ENCODE data around the gene MRPL58. TPM values are rescaled to one million over a fixed set of nuclear protein-coding genes. Genes with fewer than 3 reads are reported as not detected.
"Not testable (repeated sequence)": the region's sequence is repeated elsewhere in the genome, so short reads cannot be mapped to it uniquely, and the experiment has no call there.

Gene MRPL58
- total RNA-seq, 1 donor from 2014 or later: 22.2 TPM

GRCh38 chr17:74968361-74968780 is 44.1 kb upstream of the MRPL58 start:
- Mint-ChIP-seq H3K4me1 (ENCODE audit: low read depth, unreplicated experiment) (no peaks in the 10 kb centered on the region), H3K4me3 (ENCODE audit: unreplicated experiment) (no peak overlapping the region), H3K36me3 (ENCODE audit: unreplicated experiment) (no peaks in the 10 kb centered on the region), H3K9me3 (ENCODE audit: unreplicated experiment) (peaks cover 8% of the 10 kb centered on the region), H3K27me3 (ENCODE audit: unreplicated experiment) (peaks cover 10% of the 10 kb centered on the region), H3K27ac (ENCODE audit: unreplicated experiment) (no peak overlapping the region)
- TF ChIP-seq CTCF (IDR thresholded peaks at IDR 0.05; ENCODE audit: partially characterized antibody, unreplicated experiment): no peak
- DNase-seq: no peak

- H3K9me3 Mint-ChIP-seq (ENCODE audit: unreplicated experiment); H3K4me3 Mint-ChIP-seq (ENCODE audit: unreplicated experiment); H3K27ac Mint-ChIP-seq (ENCODE audit: unreplicated experiment); DNase-seq; H3K36me3 Mint-ChIP-seq (ENCODE audit: unreplicated experiment); H3K4me1 Mint-ChIP-seq (ENCODE audit: low read depth, unreplicated experiment): not testable (repeated sequence)
- H3K27me3 Mint-ChIP-seq (ENCODE audit: unreplicated experiment): peaks cover 10% of the 10 kb centered on the region
Observed at GRCh38 chr17:74969501-74969900, 43.0 kb upstream of the MRPL58 start.

GRCh38 chr17:74970395-74970794 is 42.1 kb upstream of the MRPL58 start:
- no peak for DNase-seq
- Mint-ChIP-seq H3K27me3 (ENCODE audit: unreplicated experiment) (peaks cover 9% of the 10 kb centered on the region), H3K36me3 (ENCODE audit: unreplicated experiment) (no peaks in the 10 kb centered on the region), H3K4me3 (ENCODE audit: unreplicated experiment) (peak overlapping the region; percentile 86), H3K27ac (ENCODE audit: unreplicated experiment) (no peak overlapping the region), H3K9me3 (ENCODE audit: unreplicated experiment) (peaks cover 4% of the 10 kb centered on the region), H3K4me1 (ENCODE audit: low read depth, unreplicated experiment) (no peaks in the 10 kb centered on the region)
- no peak for TF ChIP-seq CTCF (IDR thresholded peaks at IDR 0.05; ENCODE audit: partially characterized antibody, unreplicated experiment)

- Mint-ChIP-seq H3K27ac (ENCODE audit: unreplicated experiment) (peak overlapping the region; percentile 56), H3K4me1 (ENCODE audit: low read depth, unreplicated experiment) (no peaks in the 10 kb centered on the region), H3K9me3 (ENCODE audit: unreplicated experiment) (peaks cover 4% of the 10 kb centered on the region), H3K27me3 (ENCODE audit: unreplicated experiment) (peaks cover 8% of the 10 kb centered on the region), H3K4me3 (ENCODE audit: unreplicated experiment) (peak overlapping the region; percentile 86), H3K36me3 (ENCODE audit: unreplicated experiment) (no peaks in the 10 kb centered on the region)
- no peak for DNase-seq
- TF ChIP-seq CTCF (IDR thresholded peaks at IDR 0.05; ENCODE audit: partially characterized antibody, unreplicated experiment): no peak
Observed at GRCh38 chr17:74971069-74971841, 41.2 kb upstream of the MRPL58 start.

- TF ChIP-seq CTCF (IDR thresholded peaks at IDR 0.05; ENCODE audit: partially characterized antibody, unreplicated experiment): no peak
- Mint-ChIP-seq H3K4me3 (ENCODE audit: unreplicated experiment) (peak overlapping the region; percentile 86), H3K27me3 (ENCODE audit: unreplicated experiment) (peaks cover 9% of the 10 kb centered on the region), H3K36me3 (ENCODE audit: unreplicated experiment) (no peaks in the 10 kb centered on the region), H3K4me1 (ENCODE audit: low read depth, unreplicated experiment) (no peaks in the 10 kb centered on the region), H3K27ac (ENCODE audit: unreplicated experiment) (peak overlapping the region; percentile 56), H3K9me3 (ENCODE audit: unreplicated experiment) (peaks cover 4% of the 10 kb centered on the region)
- no peak for DNase-seq
Observed at GRCh38 chr17:74971842-74972106, 40.7 kb upstream of the MRPL58 start.
